ENCODE data around the gene ZFP36.

Gene ZFP36

DNA sequence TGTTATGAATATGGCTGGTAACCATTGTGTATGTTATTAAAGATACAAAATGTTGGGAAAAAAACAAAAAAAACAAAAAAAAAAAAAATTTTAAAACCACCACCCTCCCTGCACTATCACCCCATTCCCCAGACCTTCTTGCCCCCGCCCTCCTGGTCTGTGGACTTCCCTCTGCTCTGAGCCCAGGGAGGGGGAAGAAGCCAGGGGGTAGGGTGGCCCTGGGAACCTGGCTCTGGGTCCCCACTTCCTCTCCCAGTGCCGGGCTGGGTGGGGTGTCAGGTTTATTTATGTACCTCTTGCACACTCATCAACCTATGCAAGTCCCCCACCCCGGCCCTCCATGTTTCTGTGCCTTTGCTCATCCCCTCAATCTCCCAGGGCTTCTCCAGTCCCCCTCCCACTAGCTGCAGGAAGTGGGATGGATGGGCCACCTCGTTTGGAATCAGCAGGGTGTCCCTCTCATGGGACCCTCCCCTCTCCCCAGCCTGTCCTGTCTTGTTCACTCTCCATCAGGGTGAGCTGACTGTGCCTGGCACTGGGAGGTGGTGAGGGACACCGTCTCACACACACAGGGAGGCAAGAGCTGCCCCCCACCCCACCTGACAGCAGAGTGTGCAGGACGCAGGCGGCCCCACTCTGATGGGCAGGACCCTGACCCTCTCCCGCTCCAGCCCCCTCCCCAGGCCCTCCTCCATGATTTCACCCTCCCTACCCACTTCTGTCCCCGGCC lies 21.6 kb upstream of the ZFP36 start:
- no peak for DNase-seq

DNA sequence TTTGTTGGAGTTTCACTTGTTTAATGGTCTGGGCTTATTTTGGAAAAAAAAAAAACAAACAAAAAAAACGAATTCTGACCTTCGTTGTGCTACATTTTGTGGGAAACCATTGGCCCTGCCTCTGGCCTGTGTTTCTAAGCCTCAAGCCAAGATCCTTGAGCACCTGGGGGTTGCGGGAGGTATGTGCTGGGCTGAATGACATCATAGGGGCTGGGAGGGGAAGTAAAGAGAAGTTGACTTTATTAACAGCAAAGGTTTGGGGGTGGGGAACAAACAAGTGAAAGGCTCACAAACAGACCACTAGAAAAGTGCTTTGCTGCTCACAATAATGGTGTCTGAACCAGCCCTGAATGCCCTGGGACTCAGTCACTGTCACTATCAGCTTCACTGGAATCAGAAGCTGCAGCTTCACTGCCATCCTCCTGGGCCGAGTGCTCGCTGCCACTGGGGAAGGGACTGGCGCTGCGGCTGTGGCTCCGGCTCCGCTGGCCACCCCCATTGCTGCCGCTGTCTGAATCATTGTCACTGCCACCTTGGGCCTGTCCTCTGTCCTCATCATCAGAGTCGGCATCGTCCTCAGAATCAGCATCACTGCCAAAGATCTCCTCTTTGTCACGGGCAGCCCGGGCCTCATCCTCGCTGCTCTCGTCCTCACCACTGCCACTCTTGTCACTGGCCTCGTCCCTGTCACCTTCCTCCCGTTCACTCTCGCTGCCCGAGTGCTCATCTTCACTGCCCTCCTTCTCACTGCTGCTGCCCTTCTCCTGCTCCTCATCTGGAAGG lies 20.8 kb upstream of the ZFP36 start:
- no peak for DNase-seq

DNA sequence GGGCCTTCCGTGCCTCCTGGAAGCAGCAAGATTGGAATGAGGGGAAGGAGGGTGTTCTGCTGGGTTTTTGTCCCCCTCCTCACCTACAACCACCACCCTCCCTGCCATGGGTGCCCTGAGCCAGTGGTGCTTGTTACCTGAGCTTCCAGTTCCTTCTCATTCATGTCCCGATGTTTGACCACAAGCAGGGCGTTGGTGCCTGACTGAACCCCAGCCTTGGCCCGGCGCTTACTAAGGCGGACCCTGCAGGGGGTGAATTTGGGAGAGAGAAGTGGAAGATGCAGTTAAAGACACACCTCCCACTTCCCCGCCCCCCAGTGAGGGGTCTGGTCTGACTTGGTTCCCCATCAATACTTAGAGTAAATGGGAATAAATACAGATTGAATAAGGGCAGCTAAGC lies 20.1 kb upstream of the ZFP36 start:
- DNase-seq: no peak

DNA sequence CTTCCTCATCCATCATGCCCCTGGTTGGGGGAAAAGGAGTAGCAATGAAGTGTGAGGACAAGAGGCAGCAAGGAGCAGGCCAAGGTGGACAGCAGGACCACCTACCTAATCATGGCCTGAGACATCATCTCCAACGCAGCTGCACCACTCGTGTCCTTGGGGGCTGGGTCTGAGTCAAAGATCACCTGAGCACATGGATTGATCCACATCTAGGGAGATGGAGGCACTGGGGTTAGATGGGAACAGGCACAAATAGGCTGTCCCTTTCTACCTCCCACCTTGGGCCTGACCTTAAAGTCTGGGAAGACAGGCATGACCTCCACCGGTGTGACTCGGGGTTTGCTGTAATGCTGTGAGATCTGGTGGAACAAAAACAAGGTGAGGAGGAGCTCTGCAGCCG lies 18.0 kb upstream of the ZFP36 start:
- no peak for DNase-seq

DNA sequence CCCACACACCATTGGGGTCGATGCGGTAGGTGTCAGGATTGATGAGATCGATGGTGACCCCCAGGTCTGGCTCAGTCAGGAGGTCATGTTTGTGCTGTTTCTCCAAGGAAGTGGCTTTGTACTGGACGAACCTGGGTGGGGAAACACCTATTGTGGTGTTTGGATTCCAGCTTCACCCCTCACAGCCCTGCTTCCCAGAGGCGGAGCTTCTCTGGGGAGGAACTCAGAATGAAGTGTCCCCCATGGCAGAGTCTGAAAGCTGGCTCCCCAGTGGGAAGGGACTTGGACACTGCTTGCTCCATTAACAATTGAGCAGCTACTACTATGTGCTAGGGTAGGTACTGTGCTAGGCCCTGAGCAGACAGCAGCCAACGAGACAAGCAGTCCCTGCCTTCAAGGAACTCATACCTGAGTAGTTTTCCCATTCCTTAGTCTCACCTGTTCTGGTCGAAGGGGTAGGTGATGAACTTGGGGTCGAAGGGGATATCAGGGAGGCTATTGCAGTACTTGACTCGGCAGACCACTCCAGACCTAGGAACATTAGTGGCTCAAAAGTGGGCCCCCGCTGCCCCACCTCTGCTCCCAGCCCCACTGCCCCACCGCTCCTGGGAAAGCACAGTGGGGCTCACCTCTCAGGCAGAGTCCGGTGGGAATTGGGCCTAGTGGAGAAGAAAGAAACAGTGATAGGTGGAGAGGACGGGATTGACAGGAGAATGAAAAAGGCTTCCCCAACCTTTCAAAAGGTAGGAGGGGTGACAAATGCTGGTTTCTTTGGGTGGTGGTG lies 16.8 kb upstream of the ZFP36 start:
- DNase-seq: peak; percentile 23

DNA sequence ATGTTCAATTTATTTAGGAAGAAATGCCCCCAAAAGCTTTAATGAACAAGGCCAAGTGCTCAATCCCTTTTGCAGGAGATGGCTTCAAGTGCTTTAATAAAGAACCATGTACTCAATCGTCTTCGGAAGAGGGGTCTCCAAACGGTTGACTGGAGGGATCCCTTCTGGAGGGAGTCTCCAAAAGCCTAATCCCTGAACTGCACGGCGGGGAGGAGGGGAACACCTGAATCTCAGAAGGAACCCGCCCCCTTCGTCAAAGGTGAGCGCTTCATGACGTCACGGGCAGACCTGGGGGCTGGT lies 16.2 kb upstream of the ZFP36 start:
- no peak for DNase-seq

DNA sequence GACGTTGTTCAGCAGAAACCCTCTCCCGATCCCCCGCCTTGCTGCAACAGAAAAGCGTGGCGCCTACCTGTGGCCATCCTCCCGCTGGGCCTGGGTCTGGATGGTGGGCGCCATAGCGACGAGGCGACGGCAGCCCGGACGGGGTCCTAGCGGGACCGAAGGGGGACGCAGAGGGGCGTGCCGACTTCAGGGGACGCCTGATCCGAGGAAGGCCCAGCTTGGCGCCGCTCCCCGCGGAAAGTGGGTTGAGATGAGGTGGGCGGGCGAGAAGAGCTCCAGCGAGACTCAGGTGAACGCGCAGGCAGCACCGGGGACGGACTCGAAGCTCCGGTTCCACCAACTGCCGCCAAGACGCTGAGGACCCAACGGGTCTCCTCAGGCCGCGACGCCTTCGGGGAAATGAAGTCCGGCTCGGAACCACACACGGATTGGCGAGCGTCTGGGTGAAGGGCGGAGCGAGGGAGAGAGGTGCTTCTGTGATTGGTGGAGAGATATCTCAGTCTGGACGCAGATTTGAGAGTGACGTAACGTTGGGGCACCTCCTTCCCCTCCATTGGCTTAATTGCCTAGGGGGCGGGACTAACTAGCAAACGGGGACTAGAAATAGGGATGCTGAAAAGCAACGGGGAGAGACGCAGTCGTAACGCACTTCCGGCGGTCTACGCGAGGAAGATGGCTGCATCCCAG lies 15.8 kb upstream of the ZFP36 start, which contains the start of the genes MED29 and PAF1:
TSS of gene MED29 (plus strand) at position 628 of the 687 bp plus-strand sequence. CDS start at position 673, 45 bp downstream.
TSS of gene PAF1 (minus strand) at position 356 of the 687 bp plus-strand sequence. CDS start at position 114, 242 bp downstream.
- peak; percentile 100 for DNase-seq

DNA sequence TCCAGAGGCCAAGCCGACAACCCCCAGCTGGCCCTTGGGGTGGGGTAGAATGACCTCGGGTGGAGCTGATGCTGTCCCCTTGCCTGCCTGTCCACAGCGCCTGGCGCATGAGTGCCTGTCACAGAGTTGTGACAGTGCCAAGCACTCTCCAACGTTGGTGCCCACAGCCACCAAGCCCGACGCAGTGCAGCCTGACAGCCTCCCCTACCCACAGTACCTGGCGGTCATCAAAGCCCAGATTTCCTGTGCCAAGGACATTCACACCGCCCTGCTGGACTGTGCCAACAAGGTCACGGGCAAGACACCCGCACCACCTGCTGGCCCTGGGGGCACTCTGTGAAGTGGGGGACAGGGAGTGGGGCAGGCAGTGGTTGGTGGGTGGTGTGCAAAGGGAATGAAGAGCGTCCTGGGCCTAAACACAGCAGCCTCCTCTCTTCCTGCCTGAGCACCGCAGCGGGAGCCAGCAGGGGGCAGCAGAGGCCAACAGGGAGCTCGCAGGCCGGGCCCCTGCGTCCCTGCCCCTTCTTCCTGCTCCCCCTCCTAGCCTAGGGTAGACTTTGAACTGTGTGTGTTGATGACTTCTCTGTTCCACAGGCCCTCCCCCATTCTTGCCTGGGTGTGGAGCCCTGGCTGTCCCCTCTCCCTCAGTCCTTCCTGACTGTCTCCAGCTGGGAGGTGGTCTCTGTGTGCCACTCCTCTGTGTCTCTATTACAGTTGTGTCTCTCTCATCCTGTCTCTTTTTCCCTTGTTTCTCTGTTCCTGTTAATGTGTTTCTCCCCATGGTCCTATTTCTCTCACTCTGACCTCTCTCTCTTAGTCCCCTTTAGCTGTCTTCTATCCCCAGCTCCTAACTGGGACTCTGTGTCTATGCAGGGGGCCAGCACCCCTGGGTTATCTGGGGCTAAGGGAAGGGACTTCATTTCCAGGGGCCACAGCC lies 9.0 kb upstream of the ZFP36 start:
- peak; percentile 64 for DNase-seq

DNA sequence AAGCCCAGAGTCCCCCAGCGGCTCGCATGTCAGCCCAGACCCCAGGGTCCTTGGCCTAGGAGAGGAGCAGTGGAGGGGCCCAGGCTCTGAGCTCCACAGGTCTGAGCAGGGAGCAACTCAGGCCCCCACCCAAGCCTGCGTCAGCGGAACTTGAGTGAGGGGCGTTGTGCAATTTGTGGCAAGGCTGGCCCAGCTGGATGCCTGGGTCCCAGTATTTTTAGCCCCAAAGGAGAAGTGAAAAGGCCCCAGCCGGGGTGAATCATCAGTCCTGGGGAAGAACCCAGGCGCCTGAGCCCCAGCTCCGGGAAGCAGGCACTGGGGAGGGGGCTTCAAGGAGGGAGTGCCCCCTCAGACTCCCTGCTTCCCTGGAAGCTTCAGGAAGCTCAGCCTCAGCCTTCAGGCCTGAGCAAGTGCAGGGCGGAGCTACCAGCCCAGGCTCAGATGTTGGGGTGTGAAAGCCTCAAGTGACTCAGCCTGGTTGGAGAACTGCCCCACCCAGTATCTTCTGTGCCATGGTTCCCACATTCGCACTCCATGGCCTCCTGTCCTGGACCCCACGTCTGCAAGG lies 8.3 kb upstream of the ZFP36 start:
- DNase-seq: no peak

DNA sequence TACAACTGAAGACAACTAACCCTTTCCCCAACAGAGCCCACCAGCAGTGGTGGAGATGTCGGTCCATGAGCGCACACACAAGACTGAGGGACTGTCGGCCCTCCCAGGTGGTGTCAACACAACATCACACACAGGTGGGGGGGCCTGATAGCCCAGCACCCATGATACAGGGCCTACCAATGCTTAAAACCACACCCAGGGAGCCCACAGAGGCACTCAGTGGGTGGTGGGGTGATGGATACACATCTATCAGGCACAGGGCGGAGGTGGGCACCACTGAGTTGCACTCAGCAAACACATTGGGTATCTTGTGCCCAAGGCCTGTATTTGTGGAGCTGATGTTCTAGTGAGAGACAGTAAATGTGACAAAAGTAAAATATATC lies 7.0 kb upstream of the ZFP36 start:
- no peak for DNase-seq

DNA sequence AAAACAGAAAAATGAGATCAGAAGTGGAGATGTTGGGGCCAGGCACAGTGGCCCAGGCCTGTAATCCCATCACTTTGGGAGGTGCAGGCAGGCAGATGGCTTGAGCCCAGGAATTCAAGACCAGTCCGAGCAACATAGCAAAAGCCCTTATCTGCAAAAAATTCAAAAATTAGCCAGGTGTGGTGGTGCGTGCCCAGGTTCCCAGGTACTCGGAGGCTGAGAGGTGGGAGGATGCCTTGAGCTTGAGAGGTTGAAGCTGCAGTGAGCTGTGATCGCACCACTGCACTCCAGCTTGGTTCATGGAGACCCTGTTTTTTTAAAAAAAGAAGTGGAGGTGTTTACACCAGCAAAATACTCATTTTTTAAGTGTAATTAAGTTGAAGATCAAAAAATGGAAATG lies 6.6 kb upstream of the ZFP36 start:
- DNase-seq: no peak

DNA sequence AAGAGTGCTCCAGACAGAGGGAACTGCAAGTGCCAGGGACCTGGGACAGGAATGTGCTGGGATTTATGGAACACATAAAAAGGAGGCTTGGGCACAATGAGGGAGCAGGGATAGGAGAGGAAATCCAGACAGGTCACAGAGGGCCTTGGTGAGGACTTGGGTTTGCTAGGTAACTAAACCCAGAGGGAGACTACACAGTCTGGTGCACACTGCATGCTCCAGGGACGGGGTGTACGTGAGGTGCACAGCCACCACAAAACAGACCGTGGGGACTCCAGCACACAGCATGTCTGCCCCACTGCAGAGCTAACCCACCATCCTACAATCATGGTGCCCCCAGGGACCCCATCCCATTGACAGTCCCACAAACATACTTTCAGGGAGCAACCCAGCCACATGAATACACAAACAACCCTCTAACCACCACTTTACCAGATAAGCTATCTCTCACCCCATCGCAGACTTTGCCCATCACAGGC lies 5.5 kb upstream of the ZFP36 start:
- peak; percentile 3 for DNase-seq

DNA sequence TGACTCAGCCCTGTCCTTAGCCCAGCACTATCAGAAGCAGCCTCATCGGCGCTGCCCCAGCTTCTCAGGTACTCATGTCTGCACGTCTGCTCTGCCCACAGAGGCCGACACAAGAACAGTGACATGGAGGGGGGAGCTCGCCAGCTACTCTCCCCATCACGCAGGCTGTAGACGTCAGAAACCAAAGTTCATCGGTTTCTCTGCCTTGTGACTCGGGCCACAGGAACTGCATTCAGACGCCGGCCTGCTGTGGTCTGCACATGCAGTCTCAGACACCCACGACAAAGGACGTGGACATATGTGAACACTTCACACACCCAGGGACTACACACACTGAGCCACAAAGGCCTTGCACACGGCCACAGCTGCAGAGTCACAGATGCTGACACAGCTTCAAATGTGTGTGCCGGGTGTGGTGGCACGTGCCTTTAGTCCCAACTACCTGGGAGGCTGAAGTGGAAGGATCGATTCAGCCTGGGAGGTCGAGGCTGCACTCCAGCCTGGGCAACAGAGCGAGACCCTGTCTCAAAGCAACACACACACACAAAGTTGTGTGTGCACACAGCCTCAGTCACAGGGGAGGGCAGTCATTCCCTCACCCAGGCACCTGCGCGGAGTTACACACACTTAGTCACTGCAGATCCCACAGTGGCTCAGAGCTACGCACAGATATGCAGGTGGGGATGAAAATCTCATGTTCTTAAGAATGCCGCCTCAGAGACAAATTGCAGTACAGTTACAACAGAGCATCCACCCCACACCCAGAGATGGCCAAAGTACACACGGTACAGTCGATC lies 4.9 kb upstream of the ZFP36 start:
- no peak for DNase-seq

DNA sequence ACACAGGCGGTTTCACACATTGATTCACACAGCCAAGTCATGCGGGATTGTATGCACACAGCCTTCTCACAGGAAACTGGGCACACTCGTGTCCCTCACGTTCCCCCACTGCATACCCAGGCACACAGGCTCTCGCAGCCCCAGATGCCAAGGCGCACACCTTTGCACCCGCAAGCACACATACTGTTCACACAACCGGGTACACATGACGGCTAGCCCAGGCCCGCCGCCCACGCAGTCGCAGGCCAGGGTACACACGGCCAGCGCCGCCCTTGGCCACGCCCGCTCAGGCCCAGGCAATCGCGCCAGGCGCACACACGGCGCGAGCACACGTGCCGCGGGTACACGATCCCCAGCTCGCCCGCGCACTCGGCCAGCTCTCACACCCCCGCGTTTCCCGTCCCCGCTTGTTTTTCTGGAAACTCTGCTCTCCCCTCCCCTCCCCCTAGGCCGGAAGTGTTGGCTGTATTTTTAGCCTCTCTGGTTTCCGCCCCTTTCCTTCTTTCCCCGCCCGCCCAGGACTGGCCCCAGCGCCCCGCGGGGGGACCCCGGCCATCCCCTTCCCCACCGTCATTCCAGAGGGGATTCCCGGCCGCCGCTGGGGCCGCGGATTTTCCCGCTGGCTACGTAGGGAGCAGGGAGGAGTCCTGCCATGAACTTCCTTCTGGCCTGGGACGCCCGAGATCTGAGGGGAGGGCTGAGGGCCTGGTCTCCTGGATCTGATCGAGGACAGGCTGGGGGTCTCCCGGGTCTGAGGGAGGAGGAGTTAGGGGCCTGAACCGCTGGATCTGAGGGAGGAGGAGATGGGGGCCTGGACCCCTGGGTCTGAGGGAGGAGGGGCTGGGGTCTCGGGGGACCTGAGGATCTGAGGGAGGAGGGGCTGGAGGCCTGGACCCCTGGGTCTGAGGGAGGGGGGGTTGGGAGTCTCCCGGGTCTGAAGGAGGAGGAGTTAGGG lies 4.0 kb upstream of the ZFP36 start:
- DNase-seq: peak; percentile 73

DNA sequence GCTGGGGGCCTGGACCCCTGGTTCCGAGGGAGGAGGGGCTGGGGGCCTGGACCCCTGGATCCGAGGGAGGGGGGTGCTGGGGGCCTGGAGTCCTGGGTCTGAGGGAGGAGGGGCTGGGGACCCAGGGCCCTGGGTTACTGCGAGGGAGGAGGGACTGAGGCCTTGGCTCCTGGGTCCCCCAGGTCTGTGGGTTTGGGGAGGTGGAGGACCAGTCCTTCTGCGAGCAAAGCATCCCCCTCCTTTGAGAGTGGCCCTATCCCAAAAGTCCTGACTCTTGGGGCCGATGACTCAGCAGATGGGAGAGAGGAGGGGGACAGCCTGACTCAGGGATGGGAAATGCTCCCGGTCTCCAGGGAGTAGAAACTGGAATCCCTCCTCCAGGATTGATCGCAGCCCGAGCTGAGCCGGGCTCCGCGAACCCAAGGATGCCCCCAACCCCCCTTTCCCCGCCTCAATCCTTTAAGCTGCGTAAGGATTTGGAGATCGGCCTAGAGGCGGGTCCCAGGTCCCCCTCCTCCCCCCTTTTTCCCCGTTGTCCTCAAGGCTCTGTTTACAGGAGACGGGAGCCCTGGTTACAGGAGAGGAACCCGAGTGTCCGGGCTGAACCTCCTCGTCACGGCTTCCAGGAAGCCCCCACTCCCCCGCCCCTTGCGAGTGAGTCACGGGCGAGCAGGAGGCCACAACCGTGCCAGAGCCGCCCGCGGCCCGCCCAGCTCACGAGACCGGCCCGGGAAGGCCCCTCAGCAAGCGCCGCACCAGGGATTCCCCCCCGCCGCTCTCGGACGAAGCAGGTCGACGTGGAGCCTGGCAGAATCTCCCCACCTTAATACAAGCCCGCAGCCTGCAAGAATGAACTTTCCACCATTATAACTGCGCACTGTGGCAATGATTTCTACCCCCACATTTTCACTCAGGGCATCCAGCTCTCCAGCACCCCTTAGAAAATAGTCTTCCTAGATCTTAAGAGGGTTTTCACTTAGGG lies 3.0 kb upstream of the ZFP36 start:
- peak; percentile 87 for DNase-seq

DNA sequence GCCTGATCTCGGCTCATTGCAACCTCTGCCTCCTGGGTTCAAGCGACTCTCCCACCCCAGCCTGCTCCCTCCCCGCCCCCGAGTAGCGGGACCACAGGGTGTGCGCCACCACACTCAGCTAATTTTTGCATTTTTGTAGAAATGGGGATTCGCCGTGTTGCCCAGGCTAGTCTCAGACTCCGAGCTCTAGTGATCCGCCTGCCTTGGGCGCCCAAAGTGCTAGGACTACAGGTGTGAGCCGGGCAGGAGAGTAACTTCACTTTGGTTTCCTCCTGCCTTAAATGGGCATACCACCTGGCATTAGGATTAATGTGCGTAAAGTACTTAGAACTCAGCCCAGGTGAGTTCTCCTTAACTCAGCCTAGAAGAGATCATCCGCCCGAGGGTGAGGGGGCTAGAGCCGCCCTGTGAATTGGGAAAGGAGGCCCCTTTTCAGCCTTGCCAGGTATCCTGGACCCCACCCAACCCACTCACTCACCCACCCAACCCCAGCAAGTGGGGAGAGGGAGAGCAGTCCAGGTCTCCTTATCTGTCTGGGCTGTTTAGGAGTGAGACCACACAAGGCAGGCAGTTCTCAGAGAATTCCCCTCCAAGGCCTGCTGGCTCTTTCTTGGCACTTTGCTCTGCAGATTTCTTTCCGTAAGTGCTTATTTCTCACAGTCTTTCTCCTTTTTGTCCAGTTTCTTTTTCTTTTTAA lies 1.2 kb upstream of the ZFP36 start:
- DNase-seq: no peak

DNA sequence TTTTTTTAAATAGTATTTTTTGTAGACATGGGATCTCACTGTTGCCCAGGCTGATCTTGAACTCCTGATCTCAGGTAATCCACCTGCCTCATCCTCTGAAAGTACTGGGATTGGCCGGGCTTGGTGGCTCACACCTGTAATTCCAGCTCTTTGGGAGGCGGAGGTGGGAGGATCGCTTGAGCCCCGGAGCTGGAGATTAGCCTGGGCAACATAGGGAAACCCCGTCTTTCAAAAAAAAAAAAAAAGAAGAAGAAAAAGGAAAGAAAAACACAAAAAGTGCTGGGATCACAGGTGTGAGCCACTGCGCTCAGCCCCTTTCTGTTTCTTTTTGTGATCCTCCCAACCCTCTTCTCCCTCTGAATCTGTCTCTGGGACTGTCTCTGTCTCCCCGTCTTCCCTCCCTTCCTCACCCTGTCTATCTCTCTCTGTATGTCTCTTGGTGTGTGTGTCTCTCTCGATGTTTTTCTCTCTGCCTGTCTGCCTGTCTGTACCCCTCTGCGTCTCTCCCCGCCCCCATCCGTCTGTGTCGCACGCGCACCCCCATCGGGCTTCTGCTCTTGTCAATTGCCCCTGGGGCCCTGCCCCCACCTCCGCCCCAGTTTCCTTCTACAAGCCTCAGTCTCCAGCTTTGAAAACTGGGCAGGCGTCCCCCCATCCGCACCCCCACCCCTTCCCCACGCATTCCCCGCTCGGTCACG lies 540 bp upstream of the ZFP36 start:
- peak; percentile 42 for DNase-seq
